ENCODE data around the gene ADPRH. TPM values are rescaled to one million over a fixed set of nuclear protein-coding genes. Genes with fewer than 3 reads are reported as not detected.

The ADPRH gene
- total and polyA plus RNA-seq, 7 donors: 1.2 to 11.6 (median 7.2) TPM

GRCh38 chr3:119632216-119632615 is 52.9 kb downstream of the ADPRH start:
- peaks cover 0 to 3% (median under 1%) of the 10 kb centered on the region in 4 donors for H3K36me3 ChIP-seq
- TF ChIP-seq POLR2AphosphoS5 (IDR thresholded peaks at IDR 0.05) (no peak), EP300 (IDR thresholded peaks at IDR 0.05) (no peak), POLR2A (IDR thresholded peaks at IDR 0.05) (no peak)
- TF ChIP-seq, protein P1, sequence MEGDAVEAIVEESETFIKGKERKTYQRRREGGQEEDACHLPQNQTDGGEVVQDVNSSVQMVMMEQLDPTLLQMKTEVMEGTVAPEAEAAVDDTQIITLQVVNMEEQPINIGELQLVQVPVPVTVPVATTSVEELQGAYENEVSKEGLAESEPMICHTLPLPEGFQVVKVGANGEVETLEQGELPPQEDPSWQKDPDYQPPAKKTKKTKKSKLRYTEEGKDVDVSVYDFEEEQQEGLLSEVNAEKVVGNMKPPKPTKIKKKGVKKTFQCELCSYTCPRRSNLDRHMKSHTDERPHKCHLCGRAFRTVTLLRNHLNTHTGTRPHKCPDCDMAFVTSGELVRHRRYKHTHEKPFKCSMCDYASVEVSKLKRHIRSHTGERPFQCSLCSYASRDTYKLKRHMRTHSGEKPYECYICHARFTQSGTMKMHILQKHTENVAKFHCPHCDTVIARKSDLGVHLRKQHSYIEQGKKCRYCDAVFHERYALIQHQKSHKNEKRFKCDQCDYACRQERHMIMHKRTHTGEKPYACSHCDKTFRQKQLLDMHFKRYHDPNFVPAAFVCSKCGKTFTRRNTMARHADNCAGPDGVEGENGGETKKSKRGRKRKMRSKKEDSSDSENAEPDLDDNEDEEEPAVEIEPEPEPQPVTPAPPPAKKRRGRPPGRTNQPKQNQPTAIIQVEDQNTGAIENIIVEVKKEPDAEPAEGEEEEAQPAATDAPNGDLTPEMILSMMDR (IDR thresholded peaks at IDR 0.05): no peak
- H3K4me3 ChIP-seq: no peak overlapping the region
- 83 to 84% methylated on average over 4 of the region's 4 CpGs for WGBS, 2 donors
- DNase-seq: no peak
- H3K27me3 ChIP-seq: no peaks in the 10 kb centered on the region
- H3K27ac ChIP-seq: peak overlapping the region in 1 of 4 donors; percentile 54
- H3K9me3 ChIP-seq: no peaks in the 10 kb centered on the region
- intact Hi-C loops (cut with DNase I): loop anchor here (5.0 kb wide), 1 partner anchor 55 kb away; the partner anchor contains the start of gene ADPRH
- peaks cover 0 to 36% (median 12%) of the 10 kb centered on the region in 4 donors for H3K4me1 ChIP-seq

GRCh38 chr3:119632829-119633228 is 53.5 kb downstream of the ADPRH start:
- WGBS, 2 donors: 82 to 90% methylated on average over 4 of the region's 4 CpGs
- no peak overlapping the region for H3K4me3 ChIP-seq
- no peak for DNase-seq
- intact Hi-C loops (cut with DNase I): loop anchor here (5.0 kb wide), 1 partner anchor 56 kb away; the partner anchor contains the start of gene ADPRH
- peaks cover 0 to 4% (median 2%) of the 10 kb centered on the region in 4 donors for H3K36me3 ChIP-seq
- no peaks in the 10 kb centered on the region for H3K27me3 ChIP-seq
- H3K4me1 ChIP-seq: peaks cover 0 to 41% (median 19%) of the 10 kb centered on the region in 4 donors
- H3K27ac ChIP-seq: no peak overlapping the region
- no peaks in the 10 kb centered on the region for H3K9me3 ChIP-seq
- TF ChIP-seq POLR2AphosphoS5 (IDR thresholded peaks at IDR 0.05) (no peak), EP300 (IDR thresholded peaks at IDR 0.05) (no peak), POLR2A (IDR thresholded peaks at IDR 0.05) (no peak)
- TF ChIP-seq, protein P1 (IDR thresholded peaks at IDR 0.05): no peak

DNA sequence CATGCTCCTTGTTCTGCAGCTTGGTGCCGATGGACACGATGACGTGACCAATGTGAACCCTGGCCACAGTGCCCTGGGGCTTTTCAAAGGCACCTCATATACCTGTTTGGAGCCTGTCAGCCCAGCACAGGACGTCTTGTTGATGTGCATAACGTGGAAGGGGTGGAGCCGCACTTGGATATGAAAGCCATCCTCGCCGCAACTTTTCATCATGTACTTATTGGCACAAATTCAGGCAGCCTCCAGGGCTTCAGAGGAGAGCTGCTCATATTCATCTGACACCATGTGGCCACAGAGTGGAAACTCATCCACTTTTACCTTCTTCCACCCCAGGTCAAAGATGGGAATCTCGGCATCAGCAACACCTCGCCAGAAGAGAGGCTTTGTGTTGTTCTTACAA is 56.4 kb downstream of the ADPRH start:
- TF ChIP-seq POLR2AphosphoS5 (IDR thresholded peaks at IDR 0.05) (peak in 1 of 4 donors; percentile 4), EP300 (IDR thresholded peaks at IDR 0.05) (no peak)
- intact Hi-C loops (cut with DNase I): loop anchor here (5.0 kb wide), 1 partner anchor 42 kb away; the partner anchor contains the start of gene COX17
- H3K4me3 ChIP-seq: no peak overlapping the region
- WGBS, 2 donors: 90 to 94% methylated on average over 10 of the region's 10 CpGs
- peaks cover 0 to 23% (median 6%) of the 10 kb centered on the region in 4 donors for H3K36me3 ChIP-seq
- no peak for DNase-seq
- H3K27ac ChIP-seq: peak overlapping the region in 2 of 4 donors; percentile 4 to 77
- H3K27me3 ChIP-seq: no peaks in the 10 kb centered on the region
- H3K9me3 ChIP-seq: no peaks in the 10 kb centered on the region
- H3K4me1 ChIP-seq: peaks cover 0 to 48% (median 25%) of the 10 kb centered on the region in 4 donors

DNA sequence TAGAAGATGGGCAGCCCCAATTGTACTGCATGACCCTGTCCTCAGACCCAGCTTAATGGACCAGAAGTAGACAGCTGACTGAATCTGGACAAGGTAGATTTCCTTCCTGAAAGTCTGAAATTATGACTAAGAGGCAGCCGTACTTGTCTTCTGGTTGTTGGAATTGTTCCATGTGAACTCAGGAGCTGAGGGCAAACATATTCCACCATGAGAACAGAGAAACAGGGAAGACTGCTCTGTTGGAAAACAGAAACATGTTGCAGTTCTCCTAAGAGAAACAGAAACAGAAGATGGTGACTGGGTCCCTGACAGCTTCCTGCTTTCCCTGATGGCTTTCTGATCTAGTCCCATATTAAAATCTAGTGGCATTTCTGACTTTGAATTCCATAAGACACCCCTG is 57.0 kb downstream of the ADPRH start:
- peak in 1 of 4 donors; percentile 0 for TF ChIP-seq POLR2AphosphoS5 (IDR thresholded peaks at IDR 0.05)
- TF ChIP-seq, protein P1 (IDR thresholded peaks at IDR 0.05): no peak
- Histone ChIP-seq H3K4me1 (peaks cover 0 to 45% (median 24%) of the 10 kb centered on the region in 4 donors), H3K9me3 (no peaks in the 10 kb centered on the region), H3K27me3 (no peaks in the 10 kb centered on the region), H3K4me3 (no peak overlapping the region), H3K36me3 (peaks cover 0 to 26% (median 8%) of the 10 kb centered on the region in 4 donors), H3K27ac (peak overlapping the region in 3 of 4 donors; percentile 73 to 77 (median 74))
- no peak for DNase-seq
- 56 to 60% methylated on average over 1 of the region's 1 CpG for WGBS, 2 donors
- intact Hi-C loops (cut with DNase I): loop anchor here (5.0 kb wide), 1 partner anchor 41 kb away; the partner anchor contains the start of gene COX17

DNA sequence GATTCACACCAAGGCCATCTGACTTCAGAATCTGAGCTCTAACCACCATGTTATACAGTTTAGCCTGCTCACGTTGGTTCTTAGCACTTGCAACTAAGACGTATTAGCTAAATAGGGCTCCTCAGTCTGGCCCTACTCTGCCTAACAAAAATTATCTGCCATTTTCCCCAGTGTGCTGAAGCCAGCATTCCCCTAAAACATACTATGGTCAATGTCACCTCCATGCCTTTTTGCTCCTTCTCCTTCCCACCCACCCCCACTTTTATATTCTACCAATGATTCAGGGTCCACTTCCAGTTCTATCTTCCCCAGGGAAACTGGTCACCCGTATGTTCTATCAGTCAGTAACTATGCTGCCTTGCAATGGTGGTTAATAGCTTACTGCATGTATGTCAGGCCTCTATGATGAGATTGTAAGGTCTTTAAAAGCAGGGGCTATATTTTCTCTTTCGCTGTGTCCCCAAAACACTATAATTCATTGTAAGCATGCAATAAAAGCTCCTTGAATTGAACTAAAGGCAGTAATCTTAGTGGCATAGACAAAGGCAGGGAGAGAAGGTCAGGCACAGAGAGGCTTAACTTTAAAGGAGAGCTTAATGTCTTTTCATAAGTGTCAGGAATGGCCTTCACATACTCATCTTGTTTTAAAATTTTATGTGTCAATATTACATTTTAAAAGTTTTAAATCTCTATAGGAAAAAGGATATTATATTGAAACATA is 57.8 kb downstream of the ADPRH start:
- intact Hi-C loops (cut with DNase I): loop anchor here (5.0 kb wide), 1 partner anchor 40 kb away; the partner anchor contains the start of gene COX17
- Histone ChIP-seq H3K4me3 (no peak overlapping the region), H3K27me3 (no peaks in the 10 kb centered on the region), H3K27ac (peak overlapping the region; percentile 56 to 77 (median 74)), H3K9me3 (no peaks in the 10 kb centered on the region), H3K36me3 (peaks cover 0 to 34% (median 11%) of the 10 kb centered on the region in 4 donors), H3K4me1 (peaks cover 0 to 37% (median 24%) of the 10 kb centered on the region in 4 donors)
- TF ChIP-seq POLR2AphosphoS5 (IDR thresholded peaks at IDR 0.05) (no peak), EP300 (IDR thresholded peaks at IDR 0.05) (no peak), POLR2A (IDR thresholded peaks at IDR 0.05) (no peak)
- TF ChIP-seq, protein P1 (IDR thresholded peaks at IDR 0.05): no peak
- DNase-seq: no peak
- WGBS, 2 donors: 92 to 93% methylated on average over 4 of the region's 4 CpGs
